Thymus (tissue), 14 donors: Measurements from ENCODE around the gene BRK1. TPM values are rescaled to one million over a fixed set of nuclear protein-coding genes. Genes with fewer than 3 reads are reported as not detected.
"Not testable (repeated sequence)": the region's sequence is repeated elsewhere in the genome, so short reads cannot be mapped to it uniquely, and the experiment has no call there.

Source experiments
- DNase-seq, 9 donors: peaks; one replicate each; pipeline ENCODE4 v3.0.0-alpha.2; 2013; ENCODE audit warnings: low spot score in 9 of 9, low read depth in 6 of 9, missing footprints in 1 of 9
- H3K27ac ChIP-seq, 2 donors: one replicate each; pipeline ENCODE4 v1.5.1; 2013; ENCODE audit warnings: control low read depth in 1 of 2, low read depth in 1 of 2, low read length in 1 of 2, mild to moderate bottlenecking in 1 of 2, moderate library complexity in 1 of 2
- H3K27me3 ChIP-seq, 2 donors: one replicate each; pipeline ENCODE4 v1.5.1; 2013; ENCODE audit warnings: low read length in 1 of 2; ENCODE audit not compliant: control insufficient read depth in 2 of 2, insufficient read depth in 1 of 2
- H3K36me3 ChIP-seq, 2 donors: one replicate each; pipeline ENCODE4 v1.5.1; 2013; ENCODE audit warnings: low read length in 1 of 2, mild to moderate bottlenecking in 1 of 2, moderate library complexity in 1 of 2; ENCODE audit not compliant: control insufficient read depth in 2 of 2, insufficient read depth in 2 of 2
- H3K4me1 ChIP-seq, 2 donors: one replicate each; pipeline ENCODE4 v1.5.1; 2013; ENCODE audit warnings: low read length in 2 of 2; ENCODE audit not compliant: control insufficient read depth in 2 of 2, insufficient read depth in 2 of 2
- H3K4me3 ChIP-seq, 2 donors: one replicate each; pipeline ENCODE4 v1.5.1; 2013; ENCODE audit warnings: low read length in 2 of 2, control low read depth in 1 of 2, mild to moderate bottlenecking in 1 of 2
- H3K9me3 ChIP-seq, 2 donors: one replicate each; pipeline ENCODE4 v1.5.1; 2013; ENCODE audit warnings: low read length in 1 of 2, mild to moderate bottlenecking in 1 of 2; ENCODE audit not compliant: control insufficient read depth in 2 of 2, insufficient read depth in 1 of 2
- WGBS: extraction: QIAGEN DNeasy Blood & Tissue Kit; methylation state at CpG from one replicate; pipeline ENCODE4 v1.1.7; 2013; 5-methylcytosine and 5-hydroxymethylcytosine counted together
- long read RNA-seq, 10 donors: transcript quantifications; one replicate each; lab custom pipeline, GENCODE V29; 2026
- polyA plus RNA-seq: library from polyadenylated mRNA; stranded (reverse); fragments of 200-250 nt; gene quantifications from one replicate; pipeline ENCODE4 v1.2.3, GENCODE V29; 2013
- total RNA-seq: library from RNA; stranded (reverse); fragments of 120-200 nt; gene quantifications from one replicate; pipeline ENCODE4 v1.2.4, GENCODE V29; 2013
- donor health status: healthy.

The BRK1 gene
- 124 TPM for total RNA-seq
- 222 TPM for polyA plus RNA-seq
- long read RNA-seq, donor 1, transcript BRK1-201 (3 exons, 1,233 nt) = major isoform, 13 of 13 reads
- long read RNA-seq, donor 1, partial matches to known transcripts = 0 of 13 reads
- long read RNA-seq, donor 1, other reads (novel, unspliced or antisense) = 0 of 13 reads
- long read RNA-seq, donor 2, transcript BRK1-201 (3 exons, 1,233 nt) = major isoform, 198 of 205 reads
- long read RNA-seq, donor 2, partial matches to known transcripts = 0 of 205 reads
- long read RNA-seq, donor 2, other reads (novel, unspliced or antisense) = 7 of 205 reads
- long read RNA-seq, donor 3, transcript BRK1-201 (3 exons, 1,233 nt) = major isoform, 226 of 235 reads
- long read RNA-seq, donor 3, partial matches to known transcripts = 0 of 235 reads
- long read RNA-seq, donor 3, other reads (novel, unspliced or antisense) = 9 of 235 reads
- long read RNA-seq, donor 4, transcript BRK1-201 (3 exons, 1,233 nt) = major isoform, 60 of 60 reads
- long read RNA-seq, donor 4, partial matches to known transcripts = 0 of 60 reads
- long read RNA-seq, donor 4, other reads (novel, unspliced or antisense) = 0 of 60 reads
- long read RNA-seq, donor 5, transcript BRK1-201 (3 exons, 1,233 nt) = major isoform, 283 of 283 reads
- long read RNA-seq, donor 5, partial matches to known transcripts = 0 of 283 reads
- long read RNA-seq, donor 5, other reads (novel, unspliced or antisense) = 0 of 283 reads
- long read RNA-seq, donor 6, transcript BRK1-201 (3 exons, 1,233 nt) = major isoform, 92 of 92 reads
- long read RNA-seq, donor 6, partial matches to known transcripts = 0 of 92 reads
- long read RNA-seq, donor 6, other reads (novel, unspliced or antisense) = 0 of 92 reads
- long read RNA-seq, donor 7, transcript BRK1-201 (3 exons, 1,233 nt) = major isoform, 152 of 158 reads
- long read RNA-seq, donor 7, partial matches to known transcripts = 0 of 158 reads
- long read RNA-seq, donor 7, other reads (novel, unspliced or antisense) = 6 of 158 reads
- long read RNA-seq, donor 8, transcript BRK1-201 (3 exons, 1,233 nt) = major isoform, 54 of 54 reads
- long read RNA-seq, donor 8, partial matches to known transcripts = 0 of 54 reads
- long read RNA-seq, donor 8, other reads (novel, unspliced or antisense) = 0 of 54 reads
- long read RNA-seq, donor 9, transcript BRK1-201 (3 exons, 1,233 nt) = major isoform, 74 of 79 reads
- long read RNA-seq, donor 9, partial matches to known transcripts = 0 of 79 reads
- long read RNA-seq, donor 9, other reads (novel, unspliced or antisense) = 5 of 79 reads
- long read RNA-seq, donor 10, transcript BRK1-201 (3 exons, 1,233 nt) = major isoform, 111 of 116 reads
- long read RNA-seq, donor 10, partial matches to known transcripts = 5 of 116 reads
- long read RNA-seq, donor 10, other reads (novel, unspliced or antisense) = 0 of 116 reads

DNA sequence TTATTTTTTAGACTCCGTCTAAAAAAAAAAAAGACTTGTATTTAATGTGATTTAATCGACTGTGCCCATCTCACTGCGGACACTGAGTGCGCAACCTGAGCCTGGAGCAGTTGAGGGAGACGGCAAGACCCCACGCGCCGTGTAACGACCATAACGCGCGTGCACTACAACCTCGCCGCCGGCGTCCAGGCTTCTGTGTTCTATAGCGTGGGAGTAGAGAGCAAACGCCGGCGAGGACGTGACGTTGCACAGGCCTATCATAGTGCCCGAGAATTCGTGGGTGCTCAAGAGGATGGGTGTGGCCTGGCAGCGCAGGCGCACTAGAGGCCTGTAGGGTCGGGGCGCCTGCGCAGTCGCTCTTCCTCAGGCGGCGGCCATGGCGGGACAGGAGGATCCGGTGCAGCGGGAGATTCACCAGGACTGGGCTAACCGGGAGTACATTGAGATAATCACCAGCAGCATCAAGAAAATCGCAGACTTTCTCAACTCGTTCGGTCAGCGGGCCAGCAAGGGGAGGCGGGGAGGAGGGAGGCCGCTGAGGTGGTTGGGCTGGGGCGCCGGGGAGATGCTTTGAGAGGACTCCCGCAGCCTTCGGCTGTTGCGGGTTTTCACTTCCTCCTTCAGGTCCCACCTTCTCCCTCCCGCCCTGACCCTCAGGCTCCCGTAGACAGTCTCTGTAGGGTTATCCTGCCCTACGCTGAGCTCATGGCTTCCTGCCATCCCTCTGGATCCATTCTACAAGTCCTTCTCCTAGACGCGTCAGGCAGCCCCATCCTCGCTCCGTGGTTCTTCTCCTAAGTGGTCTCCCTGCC is at the start of gene BRK1:
BRK1 (plus strand) TSS at position 350 of the 812 bp plus-strand sequence; CDS start at position 377, 27 bp downstream.
- under 1% methylated on average over 54 of the region's 54 CpGs for WGBS
- Histone ChIP-seq H3K4me1 (peaks cover 9 to 11% of the 10 kb centered on the region in 2 donors), H3K27ac (peak within 1 kb of the TSS; percentile 52 to 91), H3K4me3 (peak within 1 kb of the TSS; percentile 65 to 74), H3K27me3 (no peaks in the 10 kb centered on the region), H3K9me3 (no peaks in the 10 kb centered on the region), H3K36me3 (peaks cover 3 to 6% of the 10 kb centered on the region in 2 donors)
- DNase-seq = peak; percentile 91 to 97 (median 95)

DNA sequence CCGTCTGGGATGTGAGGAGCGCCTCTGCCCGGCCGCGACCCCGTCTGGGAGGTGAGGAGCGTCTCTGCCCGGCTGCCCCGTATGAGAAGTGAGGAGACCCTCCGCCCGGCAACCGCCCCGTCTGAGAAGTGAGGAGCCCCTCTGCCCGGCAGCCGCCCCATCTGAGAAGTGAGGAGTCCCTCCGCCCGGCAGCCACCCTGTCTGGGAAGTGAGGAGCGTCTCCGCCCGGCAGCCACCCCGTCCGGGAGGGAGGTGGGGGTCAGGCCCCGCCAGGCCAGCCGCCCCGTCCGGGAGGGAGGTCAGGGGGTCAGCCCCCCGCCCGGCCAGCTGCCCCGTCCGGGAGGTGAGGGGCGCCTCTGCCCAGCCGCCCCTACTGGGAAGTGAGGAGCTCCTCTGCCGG is 45.4 kb upstream of the BRK1 start:
- over 99% methylated on average over 26 of the region's 33 CpGs for WGBS
- peaks cover 8 to 17% of the 10 kb centered on the region in 2 donors for H3K36me3 ChIP-seq
- not testable (repeated sequence) for DNase-seq, H3K9me3 ChIP-seq, H3K27ac ChIP-seq, H3K27me3 ChIP-seq, H3K4me3 ChIP-seq, H3K4me1 ChIP-seq

DNA sequence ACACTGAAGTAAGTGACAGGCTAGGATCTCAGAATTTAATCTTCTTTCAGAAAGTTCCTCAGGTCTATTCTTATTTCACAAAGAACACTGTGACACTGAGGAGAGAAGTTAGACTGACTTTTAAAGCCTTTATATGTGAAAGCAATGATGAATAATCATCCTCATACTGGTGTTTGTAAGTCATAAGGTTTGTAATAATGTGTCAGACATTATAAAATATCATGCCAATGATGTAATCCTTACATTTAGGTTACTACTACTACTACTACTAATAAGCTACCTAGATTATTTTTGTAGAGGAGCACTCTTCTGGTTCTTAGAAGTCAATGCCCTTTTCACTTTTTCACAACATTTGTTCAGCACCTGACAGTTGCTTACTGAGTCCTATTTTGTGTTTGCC is 40.8 kb upstream of the BRK1 start:
- peaks cover 8 to 22% of the 10 kb centered on the region in 2 donors for H3K36me3 ChIP-seq
- no peak overlapping the region for H3K4me3 ChIP-seq
- no peaks in the 10 kb centered on the region for H3K9me3 ChIP-seq
- H3K27me3 ChIP-seq = no peaks in the 10 kb centered on the region
- DNase-seq = no peak
- H3K27ac ChIP-seq = no peak overlapping the region
- H3K4me1 ChIP-seq = no peaks in the 10 kb centered on the region

DNA sequence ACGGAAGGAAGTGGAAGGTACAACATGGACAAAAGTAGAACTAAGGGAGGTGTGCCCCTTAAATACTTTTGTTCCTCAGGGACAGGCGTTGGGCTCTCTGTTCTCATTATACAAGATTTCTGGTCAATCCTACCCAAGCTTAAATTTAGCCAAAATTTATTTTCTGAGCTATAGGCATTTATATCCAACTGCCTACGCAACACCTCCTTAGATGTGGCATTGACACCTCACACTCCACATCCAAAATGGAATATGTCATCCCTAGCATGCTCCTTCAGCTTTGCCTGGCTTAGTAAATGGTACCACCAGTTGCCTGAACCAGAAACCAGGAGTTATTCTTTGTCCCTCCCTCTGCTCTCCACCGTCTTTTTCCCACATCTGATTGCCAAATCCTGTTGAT is 33.6 kb upstream of the BRK1 start:
- Histone ChIP-seq H3K27me3 (no peaks in the 10 kb centered on the region), H3K36me3 (peaks cover 22 to 63% of the 10 kb centered on the region in 2 donors), H3K9me3 (no peaks in the 10 kb centered on the region), H3K27ac (no peak overlapping the region), H3K4me1 (no peaks in the 10 kb centered on the region), H3K4me3 (no peak overlapping the region)
- no peak for DNase-seq
- WGBS = 98% methylated on average over 4 of the region's 4 CpGs

DNA sequence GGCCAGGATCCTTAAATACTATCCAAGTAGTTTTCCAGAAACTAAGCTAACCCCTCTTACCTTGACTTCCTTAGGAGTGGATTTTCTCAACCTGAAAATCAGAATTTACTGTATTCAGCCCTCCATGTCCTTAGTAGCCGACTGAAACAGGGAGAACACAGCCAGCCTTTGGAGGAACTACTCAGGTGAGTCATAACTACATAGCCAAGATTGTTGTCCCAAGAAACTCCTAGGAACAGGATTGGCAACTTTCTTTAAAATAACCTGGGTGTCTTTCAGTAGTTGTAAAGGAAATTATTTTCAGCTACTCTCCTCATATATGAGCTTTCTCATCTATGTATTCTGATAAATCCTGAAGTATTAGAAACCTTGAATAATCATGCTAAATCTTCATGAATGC is 29.7 kb upstream of the BRK1 start:
- no peak for DNase-seq
- WGBS = 100% methylated on average over 1 of the region's 1 CpG
- no peak overlapping the region for H3K4me3 ChIP-seq
- H3K36me3 ChIP-seq = peaks cover 19 to 68% of the 10 kb centered on the region in 2 donors
- H3K9me3 ChIP-seq = no peaks in the 10 kb centered on the region
- H3K27ac ChIP-seq = no peak overlapping the region
- no peaks in the 10 kb centered on the region for H3K27me3 ChIP-seq
- H3K4me1 ChIP-seq = no peaks in the 10 kb centered on the region

DNA sequence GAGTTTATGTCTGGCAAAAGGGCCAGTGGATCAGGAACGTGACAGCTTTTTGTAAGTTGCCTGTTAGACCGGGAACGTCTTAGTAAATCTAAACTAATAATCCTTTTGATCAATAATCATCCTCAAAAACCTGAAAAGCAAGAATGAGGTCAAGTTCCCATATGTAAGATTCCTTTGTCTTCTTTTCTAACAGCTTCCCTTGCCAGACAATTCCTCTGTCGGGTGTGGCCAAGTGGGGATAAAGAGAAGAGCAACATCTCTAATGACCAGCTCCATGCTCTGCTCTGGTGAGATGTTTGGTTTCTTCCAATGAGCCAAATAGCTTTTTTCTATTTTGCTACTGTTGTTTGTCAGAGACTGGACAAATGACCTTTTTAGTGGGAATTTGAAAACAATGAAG is 27.2 kb upstream of the BRK1 start:
- no peaks in the 10 kb centered on the region for H3K27me3 ChIP-seq
- DNase-seq = no peak
- WGBS = 97% methylated on average over 4 of the region's 4 CpGs
- no peaks in the 10 kb centered on the region for H3K4me1 ChIP-seq
- H3K9me3 ChIP-seq = no peaks in the 10 kb centered on the region
- no peak overlapping the region for H3K4me3 ChIP-seq
- H3K36me3 ChIP-seq = peaks cover 21 to 58% of the 10 kb centered on the region in 2 donors
- no peak overlapping the region for H3K27ac ChIP-seq

DNA sequence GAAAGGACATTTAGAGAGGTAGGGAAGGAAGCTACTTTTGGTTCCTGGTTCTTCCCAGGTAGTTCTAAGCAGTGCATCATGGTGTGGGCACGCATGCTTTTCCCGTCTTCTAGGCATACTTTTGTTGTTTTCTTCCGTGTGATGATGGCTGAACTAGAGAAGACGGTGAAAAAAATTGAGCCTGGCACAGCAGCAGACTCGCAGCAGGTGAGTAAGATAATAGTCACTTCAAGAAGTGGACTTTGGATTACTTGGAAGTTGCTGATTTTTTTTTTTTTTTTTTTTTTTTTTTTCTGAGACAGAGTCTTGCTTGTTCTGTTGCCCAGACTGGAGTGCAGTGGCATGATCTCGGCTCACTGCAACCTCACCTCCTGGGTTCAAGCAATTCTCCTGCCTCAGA is 25.3 kb upstream of the BRK1 start:
- peaks cover 23 to 58% of the 10 kb centered on the region in 2 donors for H3K36me3 ChIP-seq
- DNase-seq = no peak
- H3K27ac ChIP-seq = no peak overlapping the region
- H3K9me3 ChIP-seq = no peaks in the 10 kb centered on the region
- WGBS = 99% methylated on average over 6 of the region's 6 CpGs
- H3K4me1 ChIP-seq = no peaks in the 10 kb centered on the region
- H3K27me3 ChIP-seq = no peaks in the 10 kb centered on the region
- H3K4me3 ChIP-seq = no peak overlapping the region

DNA sequence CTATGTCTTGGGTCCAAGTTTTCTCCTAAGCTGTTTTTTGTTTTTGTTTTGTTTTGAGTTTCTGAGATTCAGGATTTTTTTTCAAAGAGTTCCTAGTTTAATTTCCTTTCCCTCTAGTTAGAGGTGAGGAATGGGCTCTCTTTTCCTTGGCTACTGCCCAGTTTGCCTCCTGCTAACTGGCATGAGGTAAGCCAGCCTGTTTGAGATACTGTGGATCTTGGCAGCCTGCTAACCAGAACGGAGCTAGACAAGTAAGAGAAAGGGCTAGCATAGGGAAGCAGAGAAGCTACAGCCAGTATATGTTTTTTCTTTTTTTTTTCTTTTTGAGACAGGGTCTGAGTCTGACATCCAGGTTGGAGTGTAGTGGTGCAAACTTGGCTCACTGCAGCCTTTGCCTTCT is 24.7 kb upstream of the BRK1 start:
- DNase-seq, H3K27ac ChIP-seq, H3K4me3 ChIP-seq, H3K27me3 ChIP-seq, H3K4me1 ChIP-seq, H3K9me3 ChIP-seq: not testable (repeated sequence)
- peaks cover 23 to 56% of the 10 kb centered on the region in 2 donors for H3K36me3 ChIP-seq
- 100% methylated on average over 1 of the region's 1 CpG for WGBS
